Astrocyte (in vitro differentiated cells and primary cell): Measurements from ENCODE around the gene TIMM44. TPM values are rescaled to one million over a fixed set of nuclear protein-coding genes. Genes with fewer than 3 reads are reported as not detected.
A peak's percentile ranks its signal among the peaks of the same experiment; 100 is the strongest.

ENCODE experiments used
- DNase-seq: peaks from one replicate; pipeline ENCODE4 v3.0.0-alpha.2; 2010; ENCODE audit warnings: low read depth
- FAIRE-seq: peaks from 2 replicates; lab custom pipeline; 2011; peaks lifted over from hg19 to GRCh38; lab: Jason Lieb, UNC
- H2AFZ ChIP-seq: 2 replicates; pipeline ENCODE4 v1.6.0; 2012; ENCODE audit warnings: low read depth, low read length, inconsistent platforms
- H3K27ac ChIP-seq: 2 replicates; pipeline ENCODE4 v1.5.1; 2011; ENCODE audit warnings: low read depth, low read length, inconsistent platforms
- H3K27me3 ChIP-seq: 2 replicates; pipeline ENCODE4 v1.6.0; 2011; ENCODE audit warnings: low read length, inconsistent platforms; ENCODE audit not compliant: insufficient read depth
- H3K36me3 ChIP-seq: 2 replicates; pipeline ENCODE4 v1.5.1; 2011; ENCODE audit warnings: low read length, inconsistent platforms; ENCODE audit not compliant: insufficient read depth
- H3K4me1 ChIP-seq: 2 replicates; pipeline ENCODE4 v1.5.1; 2011; ENCODE audit warnings: low read length, inconsistent platforms; ENCODE audit not compliant: insufficient read depth
- H3K4me2 ChIP-seq: 2 replicates; pipeline ENCODE4 v1.6.0; 2012; ENCODE audit warnings: low read length, inconsistent platforms
- H3K4me3 ChIP-seq: 2 replicates; pipeline ENCODE4 v1.5.1; 2011; ENCODE audit warnings: low read depth, mild to moderate bottlenecking, low read length, inconsistent platforms; ENCODE audit not compliant: insufficient read depth
- H3K79me2 ChIP-seq: 2 replicates; pipeline ENCODE4 v1.6.0; 2012; ENCODE audit warnings: mild to moderate bottlenecking, low read length, inconsistent platforms; ENCODE audit not compliant: insufficient read depth
- H3K9ac ChIP-seq: 2 replicates; pipeline ENCODE4 v1.6.0; 2012; ENCODE audit warnings: mild to moderate bottlenecking, low read length, inconsistent platforms
- H3K9me3 ChIP-seq: 2 replicates; pipeline ENCODE4 v1.5.1; 2012; ENCODE audit warnings: low read depth, mild to moderate bottlenecking, low read length, inconsistent platforms; ENCODE audit not compliant: insufficient read depth
- H4K20me1 ChIP-seq: 2 replicates; pipeline ENCODE4 v1.6.0; 2012; ENCODE audit warnings: low read length, inconsistent platforms; ENCODE audit not compliant: insufficient read depth
- H3K27ac Mint-ChIP-seq: one replicate; pipeline ENCODE4 v1.8.0; 2021; ENCODE audit warnings: mild to moderate bottlenecking, mixed read lengths; ENCODE audit not compliant: unreplicated experiment
- H3K27me3 Mint-ChIP-seq: one replicate; pipeline ENCODE4 v1.8.0; 2021; ENCODE audit warnings: low read depth, mixed read lengths; ENCODE audit not compliant: unreplicated experiment
- H3K36me3 Mint-ChIP-seq: one replicate; pipeline ENCODE4 v1.8.0; 2021; ENCODE audit warnings: low read depth, mixed read lengths; ENCODE audit not compliant: unreplicated experiment
- H3K4me1 Mint-ChIP-seq: one replicate; pipeline ENCODE4 v1.8.0; 2021; ENCODE audit warnings: low read depth, mixed read lengths; ENCODE audit not compliant: unreplicated experiment
- H3K4me3 Mint-ChIP-seq: one replicate; pipeline ENCODE4 v1.8.0; 2021; ENCODE audit warnings: mild to moderate bottlenecking, moderate library complexity, mixed read lengths; ENCODE audit not compliant: unreplicated experiment
- H3K9me3 Mint-ChIP-seq: one replicate; pipeline ENCODE4 v1.8.0; 2021; ENCODE audit warnings: mild to moderate bottlenecking, mixed read lengths; ENCODE audit not compliant: unreplicated experiment
- EZH2 ChIP-seq: IDR thresholded peaks from 2 replicates; pipeline ENCODE4 v1.6.1; 2012; ENCODE audit warnings: mild to moderate bottlenecking, low read length, inconsistent platforms; ENCODE audit not compliant: insufficient read depth
- total RNA-seq: library from RNA; stranded (reverse); gene quantifications from 2 replicates; pipeline ENCODE4 v1.2.1, GENCODE V29; 2021
- TF ChIP-seq, protein P1 (sequence below): IDR thresholded peaks from 2 replicates; pipeline ENCODE4 v1.5.1; 2011; ENCODE audit warnings: low read depth, mild to moderate bottlenecking, inconsistent platforms, low read length, moderate library complexity; ENCODE audit not compliant: insufficient read depth

TIMM44 gene
- total RNA-seq, 1 donor from 2014 or later, result 71.1 TPM

GRCh38 chr19:7941895-7942596, 1.4 kb downstream of the TIMM44 start:
- Histone ChIP-seq H3K9me3 (no peaks in the 10 kb centered on the region), H3K27me3 (no peaks in the 10 kb centered on the region), H4K20me1 (peaks cover 17% of the 10 kb centered on the region), H3K79me2 (peaks cover 32% of the 10 kb centered on the region), H2AFZ (no peak overlapping the region), H3K4me2 (peak overlapping the region; percentile 98), H3K4me1 (peaks cover 13% of the 10 kb centered on the region), H3K36me3 (peaks cover 18% of the 10 kb centered on the region), H3K9ac (peak overlapping the region; percentile 96), H3K4me3 (no peak overlapping the region), H3K27ac (no peak overlapping the region)
- Mint-ChIP-seq H3K36me3 (peaks cover 7% of the 10 kb centered on the region), H3K27ac (no peak overlapping the region), H3K9me3 (no peaks in the 10 kb centered on the region), H3K27me3 (no peaks in the 10 kb centered on the region), H3K4me3 (peak overlapping the region; percentile 95), H3K4me1 (peaks cover 5% of the 10 kb centered on the region)
- DNase-seq, result no peak
- no peak for TF ChIP-seq EZH2
- TF ChIP-seq, protein P1, sequence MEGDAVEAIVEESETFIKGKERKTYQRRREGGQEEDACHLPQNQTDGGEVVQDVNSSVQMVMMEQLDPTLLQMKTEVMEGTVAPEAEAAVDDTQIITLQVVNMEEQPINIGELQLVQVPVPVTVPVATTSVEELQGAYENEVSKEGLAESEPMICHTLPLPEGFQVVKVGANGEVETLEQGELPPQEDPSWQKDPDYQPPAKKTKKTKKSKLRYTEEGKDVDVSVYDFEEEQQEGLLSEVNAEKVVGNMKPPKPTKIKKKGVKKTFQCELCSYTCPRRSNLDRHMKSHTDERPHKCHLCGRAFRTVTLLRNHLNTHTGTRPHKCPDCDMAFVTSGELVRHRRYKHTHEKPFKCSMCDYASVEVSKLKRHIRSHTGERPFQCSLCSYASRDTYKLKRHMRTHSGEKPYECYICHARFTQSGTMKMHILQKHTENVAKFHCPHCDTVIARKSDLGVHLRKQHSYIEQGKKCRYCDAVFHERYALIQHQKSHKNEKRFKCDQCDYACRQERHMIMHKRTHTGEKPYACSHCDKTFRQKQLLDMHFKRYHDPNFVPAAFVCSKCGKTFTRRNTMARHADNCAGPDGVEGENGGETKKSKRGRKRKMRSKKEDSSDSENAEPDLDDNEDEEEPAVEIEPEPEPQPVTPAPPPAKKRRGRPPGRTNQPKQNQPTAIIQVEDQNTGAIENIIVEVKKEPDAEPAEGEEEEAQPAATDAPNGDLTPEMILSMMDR, result no peak
- FAIRE-seq, result no peak

- Mint-ChIP-seq H3K27me3 (no peaks in the 10 kb centered on the region), H3K9me3 (no peaks in the 10 kb centered on the region), H3K4me1 (peaks cover 5% of the 10 kb centered on the region), H3K36me3 (peaks cover 7% of the 10 kb centered on the region), H3K27ac (no peak overlapping the region), H3K4me3 (no peak overlapping the region)
- no peak for FAIRE-seq
- Histone ChIP-seq H3K27me3 (no peaks in the 10 kb centered on the region), H3K4me1 (peaks cover 13% of the 10 kb centered on the region), H3K27ac (no peak overlapping the region), H3K9me3 (no peaks in the 10 kb centered on the region), H3K4me3 (no peak overlapping the region), H2AFZ (no peak overlapping the region), H3K79me2 (peaks cover 32% of the 10 kb centered on the region), H4K20me1 (peaks cover 20% of the 10 kb centered on the region), H3K4me2 (no peak overlapping the region), H3K36me3 (peaks cover 20% of the 10 kb centered on the region), H3K9ac (no peak overlapping the region)
- TF ChIP-seq EZH2, result no peak
- TF ChIP-seq, protein P1, result no peak
- no peak for DNase-seq
These were observed 2.6 kb downstream of the TIMM44 start for GRCh38 chr19:7940841-7941240.

DNA sequence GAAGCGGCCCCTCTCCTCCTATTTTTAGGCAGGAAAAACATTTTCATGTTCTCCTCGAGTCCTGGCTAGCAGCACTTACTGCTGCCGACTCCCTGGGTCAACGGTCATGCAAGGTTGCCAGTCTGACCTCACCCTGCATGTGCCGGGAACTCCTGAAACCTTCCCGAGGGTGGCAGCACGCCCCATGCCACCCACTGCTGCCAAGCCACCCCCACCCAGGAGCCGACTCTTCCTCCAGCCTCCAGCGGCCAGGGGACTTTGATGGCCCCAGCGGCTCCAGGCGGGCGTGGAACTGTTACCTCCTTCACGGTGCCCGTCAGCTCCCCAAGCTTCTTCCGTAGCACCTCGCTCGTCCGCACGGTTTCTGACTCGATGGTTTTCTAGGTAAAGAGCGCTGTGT, 8.7 kb downstream of the TIMM44 start:
- H3K36me3 ChIP-seq, result peaks cover 20% of the 10 kb centered on the region

More for the DNA sequence above, 8.7 kb downstream of the TIMM44 start:
- Histone ChIP-seq H3K4me2 (no peak overlapping the region), H2AFZ (no peak overlapping the region), H3K4me3 (no peak overlapping the region), H3K27me3 (no peaks in the 10 kb centered on the region), H3K27ac (no peak overlapping the region), H3K79me2 (no peaks in the 10 kb centered on the region), H3K9me3 (no peaks in the 10 kb centered on the region), H3K4me1 (peaks cover 4% of the 10 kb centered on the region), H4K20me1 (peaks cover 12% of the 10 kb centered on the region), H3K9ac (no peak overlapping the region)
- H3K9me3 Mint-ChIP-seq, result no peaks in the 10 kb centered on the region
- TF ChIP-seq, protein P1, result no peak
- no peak for TF ChIP-seq EZH2
- H3K4me1 Mint-ChIP-seq, result no peaks in the 10 kb centered on the region
- H3K27ac Mint-ChIP-seq, result no peak overlapping the region
- no peaks in the 10 kb centered on the region for H3K27me3 Mint-ChIP-seq
- no peak overlapping the region for H3K4me3 Mint-ChIP-seq
- no peak for DNase-seq
- FAIRE-seq, result no peak
- peaks cover 4% of the 10 kb centered on the region for H3K36me3 Mint-ChIP-seq
